Measurements from ENCODE around the gene NUP205.
"Not testable (repeated sequence)": the region's sequence is repeated elsewhere in the genome, so short reads cannot be mapped to it uniquely, and the experiment has no call there.

Gene NUP205

DNA sequence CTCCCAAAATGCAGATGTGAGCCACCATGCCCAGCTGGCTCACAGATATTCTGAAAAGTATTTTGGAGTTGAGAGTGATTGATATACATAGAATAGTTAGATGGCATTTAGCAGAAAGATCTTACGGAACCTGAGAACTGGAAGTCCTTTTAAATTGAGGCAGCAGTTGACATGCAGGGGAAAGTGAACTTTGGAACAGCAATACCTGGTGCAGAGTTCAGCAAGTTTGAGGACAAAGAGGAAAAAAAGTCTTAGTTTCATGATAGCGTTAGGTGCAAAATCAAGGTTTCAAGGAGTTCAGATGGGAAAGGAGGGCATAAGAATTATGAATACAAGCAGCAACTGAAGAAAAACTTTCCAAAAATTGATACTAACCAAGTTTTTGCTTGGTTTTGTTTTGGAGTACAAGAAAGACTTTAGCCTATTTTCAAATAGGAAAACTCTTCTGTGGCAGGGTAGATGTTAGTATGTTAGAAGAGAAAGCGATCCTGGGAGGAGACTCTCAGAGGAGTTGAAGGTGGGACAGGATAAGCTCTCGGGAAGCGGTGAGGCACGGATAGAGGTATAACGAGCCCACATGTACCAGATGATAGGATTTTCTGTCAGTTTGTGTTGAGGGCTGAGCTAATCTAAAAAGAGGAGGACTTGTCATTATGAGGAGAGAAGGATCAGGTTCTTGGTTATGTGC is 76.6 kb downstream of the NUP205 start:
- no peak for DNase-seq

DNA sequence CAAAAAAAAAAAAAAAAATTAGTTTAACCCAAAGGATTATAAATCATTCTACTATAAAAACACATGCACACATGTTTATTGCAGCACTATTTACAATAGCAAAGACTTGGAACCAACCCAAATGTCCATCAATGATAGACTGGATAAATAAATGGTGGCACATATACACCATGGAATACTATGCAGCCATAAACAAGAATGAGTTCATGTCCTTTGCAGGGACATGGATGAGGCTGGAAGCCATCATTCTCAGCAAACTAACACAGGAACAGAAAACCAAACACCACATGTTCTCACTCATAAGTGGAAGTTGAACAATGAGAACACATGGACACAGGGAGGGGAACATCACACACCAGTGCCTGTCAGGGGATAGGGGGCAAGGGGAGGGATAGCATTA is 82.0 kb downstream of the NUP205 start:
- not testable (repeated sequence) for DNase-seq

DNA sequence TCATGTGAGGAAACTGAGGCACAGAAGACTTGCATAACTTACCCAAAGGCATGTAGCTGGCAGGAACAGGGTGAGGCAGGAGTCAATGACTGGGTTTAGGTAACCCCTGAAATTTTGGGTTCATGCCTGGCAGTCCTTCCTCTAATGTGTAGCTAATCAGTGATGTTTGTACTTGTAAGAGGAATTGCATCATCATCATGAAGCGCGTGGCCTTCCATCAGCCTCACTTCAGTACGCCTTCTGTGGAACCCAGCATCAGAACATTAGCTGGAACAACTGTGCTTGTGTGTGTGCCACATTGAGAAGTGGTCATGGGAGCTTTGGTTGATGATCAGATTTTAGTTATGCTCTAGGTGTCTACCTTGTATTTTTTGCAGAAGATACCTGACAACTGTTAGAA is 86.4 kb downstream of the NUP205 start:
- DNase-seq, result no peak

DNA sequence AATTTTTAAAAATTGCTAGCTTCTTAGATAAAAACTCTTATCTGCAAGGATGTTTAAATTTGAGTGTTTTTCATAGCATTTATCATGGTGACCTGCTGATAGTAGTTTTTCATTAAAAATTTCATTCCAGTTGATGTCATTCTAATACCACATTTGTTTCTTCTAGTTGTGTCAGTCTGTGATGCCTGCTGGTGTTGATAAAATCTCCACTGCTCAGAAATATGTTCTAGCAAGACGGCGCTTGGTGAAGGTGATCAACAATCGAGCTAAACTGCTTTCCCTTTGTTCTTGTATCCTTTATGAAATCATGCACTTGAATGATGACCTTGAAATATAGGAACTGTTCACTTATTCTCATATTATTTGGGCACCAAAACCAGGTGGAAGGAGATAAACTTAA is 87.0 kb downstream of the NUP205 start:
- no peak for DNase-seq

DNA sequence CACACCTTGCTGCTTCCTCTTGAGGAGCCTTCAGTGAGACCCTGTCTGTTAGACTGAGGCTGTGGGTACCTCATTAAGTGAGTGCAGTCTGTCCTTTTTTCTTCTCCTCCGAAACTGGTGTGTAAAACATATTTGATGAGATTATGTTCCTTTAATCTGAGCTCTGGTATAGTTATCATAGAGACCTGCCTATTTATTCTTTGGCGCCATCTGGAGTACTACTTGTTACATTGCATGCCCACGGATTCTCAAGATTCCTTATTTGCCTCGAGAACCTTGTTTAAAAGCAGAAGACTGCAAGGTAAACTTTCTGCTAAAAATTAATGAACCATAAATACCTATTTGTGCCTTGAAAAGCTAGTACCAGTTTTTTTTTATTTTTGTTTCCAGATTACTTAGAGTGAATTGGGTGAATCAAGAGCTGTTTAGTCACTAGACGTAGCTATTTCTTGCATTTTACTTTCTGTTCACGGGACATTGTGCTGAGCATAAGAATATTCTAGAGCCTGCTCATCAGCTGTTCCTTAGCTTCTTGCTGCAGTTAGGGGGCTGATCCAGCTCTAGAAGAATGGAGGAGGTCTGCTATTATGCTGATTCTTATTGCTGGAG is 87.7 kb downstream of the NUP205 start:
- DNase-seq, result peak in 2 of 5 experiments; percentile 6 to 51

DNA sequence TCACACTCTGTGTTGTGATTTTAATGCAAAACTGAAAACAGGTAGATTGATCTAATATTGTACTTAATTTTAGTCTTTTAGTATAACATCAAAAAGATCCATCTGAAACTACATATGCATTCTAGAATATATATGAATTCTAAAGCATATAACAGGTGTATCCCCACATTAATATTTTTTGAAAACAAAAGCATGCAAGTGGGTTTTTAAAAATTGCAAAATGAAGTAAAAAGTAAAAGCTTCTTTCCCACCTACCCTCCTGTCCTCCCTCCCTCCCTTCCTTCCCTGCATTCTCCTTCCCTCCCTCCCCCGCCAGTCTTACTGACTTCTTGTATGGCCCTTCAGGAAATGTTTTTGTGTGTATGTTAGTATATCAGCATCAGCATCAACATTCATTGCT is 90.0 kb downstream of the NUP205 start:
- no peak for DNase-seq

DNA sequence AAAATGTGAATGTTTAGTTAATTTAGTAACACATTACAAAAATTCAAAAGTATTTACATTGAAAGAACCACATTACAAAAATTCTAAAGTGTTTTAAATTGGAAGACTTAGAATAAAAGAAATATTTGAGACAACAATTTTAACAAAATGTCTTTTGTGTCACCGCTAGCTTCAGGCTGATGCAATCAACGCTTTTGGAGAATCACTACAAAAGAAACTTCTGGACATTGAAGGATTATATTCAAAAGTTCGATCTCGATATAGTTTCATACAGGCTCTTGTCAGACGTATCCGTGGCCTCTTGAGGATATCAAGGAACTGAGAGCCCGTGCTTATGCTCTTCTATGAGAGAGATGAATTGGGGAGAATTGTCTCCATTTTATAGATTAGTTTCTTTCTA is 90.5 kb downstream of the NUP205 start:
- no peak for DNase-seq

DNA sequence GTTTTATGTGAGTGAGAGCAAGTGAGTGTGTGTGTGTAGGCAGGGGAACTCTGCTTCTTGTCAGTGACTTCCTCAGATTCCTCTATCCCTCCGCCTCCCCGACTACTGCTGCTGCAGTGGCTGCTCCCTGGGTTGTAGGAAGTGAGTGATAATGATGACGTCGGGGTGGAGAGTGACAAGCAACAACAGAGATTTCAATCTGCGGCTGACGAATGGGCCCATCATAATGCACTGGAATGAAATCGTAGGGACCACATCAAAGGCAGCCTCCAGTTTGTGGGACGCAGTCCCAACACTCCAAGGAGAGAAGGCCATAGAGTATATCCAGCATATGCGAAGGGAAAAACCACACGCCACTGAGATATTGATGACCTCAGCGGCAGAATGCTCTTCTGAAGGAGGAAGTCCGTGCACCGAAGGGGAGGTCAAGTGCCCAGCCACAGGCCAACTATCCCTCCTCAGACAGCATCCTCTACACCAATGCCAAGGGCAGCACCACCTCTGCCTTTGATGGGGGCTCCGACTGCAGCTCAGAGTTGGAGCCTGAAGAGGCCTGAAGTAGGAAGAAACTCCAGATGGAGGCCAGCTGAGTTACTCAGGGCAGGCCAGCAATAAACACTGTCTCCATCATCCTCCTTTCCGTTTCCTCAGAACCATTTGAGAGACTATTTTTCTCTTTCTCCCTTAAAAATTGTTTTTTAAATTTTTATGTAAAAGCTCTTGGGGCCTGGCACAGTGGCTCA is 93.3 kb downstream of the NUP205 start:
- DNase-seq, result no peak

DNA sequence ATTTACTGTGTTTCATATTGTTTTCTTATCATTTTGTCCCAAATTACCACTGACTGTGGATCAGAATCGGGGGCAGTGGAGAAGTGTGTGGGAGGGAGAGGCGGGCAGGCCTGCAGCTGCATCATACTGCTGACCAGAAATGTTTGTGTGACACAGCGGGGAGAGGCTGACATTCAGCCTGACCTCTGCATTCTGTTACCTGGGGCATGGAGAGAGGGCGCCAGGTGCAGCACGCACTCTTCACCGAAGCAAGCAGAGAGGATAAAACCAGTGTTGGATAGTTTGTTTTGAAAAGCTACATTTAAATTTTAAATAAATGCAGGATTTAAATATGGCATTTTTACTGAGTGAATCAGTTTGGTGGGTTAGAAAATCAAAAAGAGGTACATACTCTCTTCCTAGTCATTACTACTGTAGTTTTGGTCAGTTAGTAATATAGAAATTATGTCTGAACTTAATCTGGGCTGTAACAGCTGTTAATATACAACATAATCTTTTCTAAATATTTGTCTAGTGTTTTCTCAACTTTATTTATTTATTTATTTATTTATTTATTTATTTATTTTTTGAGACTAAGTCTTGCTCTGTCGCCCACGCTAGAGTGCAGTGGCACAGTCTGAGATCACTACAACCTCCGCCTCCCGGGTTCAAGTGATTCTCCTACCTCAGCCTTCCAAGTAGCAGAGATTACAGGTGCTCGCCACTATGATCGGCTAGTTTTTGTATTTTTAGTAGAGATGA is 95.8 kb downstream of the NUP205 start:
- no peak for DNase-seq

DNA sequence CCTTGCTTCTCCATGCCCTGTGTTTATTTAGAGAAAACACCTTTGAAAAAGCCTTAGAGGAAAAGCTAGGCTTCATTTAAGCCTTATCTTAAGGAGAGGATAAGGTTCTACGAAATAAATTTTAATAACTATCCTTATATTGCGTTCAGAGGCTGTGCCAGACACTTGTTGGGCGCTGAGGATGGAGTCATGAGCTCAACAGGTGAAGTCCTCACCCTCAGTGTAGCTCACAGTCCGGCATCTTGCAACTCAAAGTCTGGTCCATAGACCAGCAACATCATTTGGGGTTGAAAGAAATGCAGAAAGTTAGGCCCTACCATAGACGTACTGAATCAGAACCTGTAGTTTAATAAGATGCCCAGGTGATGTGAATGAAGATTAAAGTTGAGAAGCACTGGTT is 100.8 kb downstream of the NUP205 start:
- no peak for DNase-seq

DNA sequence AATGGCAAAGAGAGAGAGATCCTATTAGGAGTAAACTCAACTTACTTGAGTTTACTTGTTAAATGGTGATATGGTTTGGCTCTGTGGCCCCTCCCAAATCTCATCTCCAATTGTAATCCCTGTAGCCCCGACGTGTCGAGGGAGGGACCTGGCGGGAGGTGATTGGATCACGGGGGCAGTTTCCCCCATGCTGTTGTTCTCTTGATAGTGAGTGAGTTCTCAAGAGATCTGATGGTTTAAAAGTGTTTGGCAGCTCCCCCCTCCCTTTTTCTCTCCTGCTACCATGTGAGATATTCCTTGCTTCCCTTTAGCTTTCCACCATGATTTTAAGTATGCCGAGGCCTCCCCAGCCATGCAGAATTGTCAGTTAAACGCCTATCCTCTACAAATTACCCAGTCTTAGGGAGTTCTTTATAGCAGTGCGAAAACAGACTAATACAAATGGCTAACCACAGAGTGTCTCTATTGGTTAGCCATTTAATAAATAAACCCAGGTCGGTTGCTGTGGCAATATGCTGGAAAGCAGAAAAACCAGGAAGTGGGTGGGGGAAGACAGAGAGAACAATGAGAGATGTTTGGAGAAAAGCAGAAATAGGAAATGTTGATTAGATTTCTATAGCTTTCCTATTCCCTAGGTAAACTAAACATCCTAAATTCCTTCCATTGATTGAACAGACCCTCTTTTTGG is 101.6 kb downstream of the NUP205 start:
- DNase-seq, result no peak

DNA sequence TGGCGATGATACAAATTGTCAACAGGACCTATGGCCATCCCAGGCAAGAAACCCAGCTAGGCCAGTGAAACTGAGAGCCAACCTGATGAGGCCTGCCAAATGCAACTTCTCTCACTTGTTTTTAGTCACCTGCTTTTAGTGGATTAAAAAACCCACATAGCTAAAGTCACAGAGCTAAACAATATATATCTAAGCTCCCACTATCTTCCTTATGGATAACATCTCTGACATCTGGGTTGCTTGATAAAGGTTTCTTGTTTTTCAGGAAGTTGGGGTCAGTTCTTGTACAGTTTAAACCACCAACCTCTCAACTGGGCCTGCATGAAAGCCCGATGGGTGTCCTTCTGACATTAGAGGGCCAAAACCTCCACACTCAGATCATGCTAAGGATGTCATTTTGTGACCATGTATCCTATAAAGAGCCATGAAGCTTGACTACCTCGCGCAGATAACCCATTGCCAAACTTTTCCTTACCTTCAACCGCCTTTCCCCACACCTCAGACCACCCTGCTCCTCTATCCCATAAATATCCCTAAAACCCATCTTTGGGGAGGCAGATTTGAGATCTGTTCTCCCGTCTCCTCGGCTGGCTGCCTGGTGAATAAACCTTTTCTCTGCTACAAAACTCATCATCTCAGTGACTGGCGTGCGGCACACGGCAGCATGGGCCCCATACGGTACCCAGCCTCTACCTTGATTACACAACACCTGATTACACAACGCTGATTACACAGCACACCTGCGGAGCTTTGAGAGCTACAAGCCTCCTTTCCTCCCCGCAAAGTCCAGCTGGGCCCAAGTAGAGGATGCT is 103.8 kb downstream of the NUP205 start:
- no peak for DNase-seq

DNA sequence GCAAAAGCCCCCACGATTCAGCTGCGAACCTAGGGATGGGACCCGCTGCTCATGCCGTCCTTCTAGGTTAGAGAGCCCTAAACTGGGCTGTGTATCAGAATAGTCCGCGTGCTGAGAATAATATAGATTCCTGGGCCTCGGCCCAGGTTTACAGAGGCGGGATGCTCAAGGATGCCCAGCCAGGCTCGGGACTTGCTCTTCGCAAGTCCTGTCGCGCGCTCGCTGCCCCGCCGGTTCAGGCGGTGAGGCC is 104.3 kb downstream of the NUP205 start:
- DNase-seq, result no peak

DNA sequence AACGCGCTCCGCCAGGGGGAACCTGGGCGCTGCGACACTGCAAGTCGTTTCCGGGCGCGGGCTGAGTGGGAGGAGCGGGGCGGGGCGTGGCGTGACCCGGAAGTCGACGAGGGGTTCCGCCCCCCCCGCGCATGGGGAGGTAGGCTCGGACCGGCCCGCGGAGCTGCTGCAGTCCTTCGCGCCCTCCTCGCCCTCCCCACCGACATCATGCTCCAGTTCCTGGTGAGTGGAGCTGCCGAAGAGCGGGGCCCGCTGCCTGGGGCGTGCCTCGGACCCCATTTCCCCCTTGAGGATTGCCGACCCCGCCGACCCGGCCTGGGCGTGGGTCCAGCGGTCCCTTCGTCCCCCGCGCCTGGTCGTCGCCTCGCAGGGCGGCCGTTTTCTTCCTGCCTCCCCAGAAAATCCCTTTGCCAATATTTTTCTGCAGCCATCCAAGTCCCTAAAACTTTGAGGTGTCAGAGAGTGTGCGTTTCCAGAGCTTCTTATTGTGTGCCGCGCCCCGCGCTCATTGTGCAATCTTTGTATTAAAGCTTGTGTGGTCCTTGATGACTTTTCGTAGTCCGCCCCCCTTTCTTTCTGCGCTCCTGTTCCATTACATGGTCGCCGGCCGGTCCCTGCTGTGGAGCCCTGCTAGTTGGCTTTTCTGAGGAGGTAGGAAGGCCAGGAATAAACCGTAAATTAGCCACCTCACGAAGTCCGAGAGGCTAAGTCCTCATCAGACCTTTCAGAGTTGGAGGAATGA is 104.8 kb downstream of the NUP205 start, which contains the start of gene STMP1:
STMP1 (plus strand) TSS at position 142 of the 742 bp plus-strand sequence.
- peak; percentile 90 to 98 (median 94) for DNase-seq

DNA sequence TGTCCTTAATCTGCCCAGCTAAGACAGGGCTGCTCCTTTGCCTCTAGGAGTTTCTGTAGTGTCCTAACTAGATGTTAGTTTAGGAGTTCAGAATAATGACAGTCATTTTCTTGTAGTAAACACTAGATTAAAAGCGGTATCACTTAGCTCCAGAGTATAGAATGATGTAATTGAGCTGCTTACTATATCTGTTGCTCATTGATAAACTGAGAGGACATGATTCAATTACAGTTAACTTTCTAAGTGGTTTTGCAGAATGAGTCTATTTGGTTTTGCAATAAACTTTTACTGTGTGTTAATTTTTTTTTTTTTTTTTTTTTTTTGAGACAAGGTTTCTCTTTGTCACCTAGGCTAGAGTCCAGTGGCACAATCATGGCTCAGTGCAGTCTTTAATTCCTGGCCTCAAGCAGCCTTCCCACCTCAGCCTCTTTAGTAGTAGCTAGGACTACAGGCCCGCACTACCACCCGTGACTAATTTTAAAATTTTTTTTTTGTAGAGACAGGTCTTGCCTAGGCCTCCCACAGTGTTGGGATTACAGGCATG is 106.4 kb downstream of the NUP205 start:
- peak in 1 of 5 experiments; percentile 46 for DNase-seq

DNA sequence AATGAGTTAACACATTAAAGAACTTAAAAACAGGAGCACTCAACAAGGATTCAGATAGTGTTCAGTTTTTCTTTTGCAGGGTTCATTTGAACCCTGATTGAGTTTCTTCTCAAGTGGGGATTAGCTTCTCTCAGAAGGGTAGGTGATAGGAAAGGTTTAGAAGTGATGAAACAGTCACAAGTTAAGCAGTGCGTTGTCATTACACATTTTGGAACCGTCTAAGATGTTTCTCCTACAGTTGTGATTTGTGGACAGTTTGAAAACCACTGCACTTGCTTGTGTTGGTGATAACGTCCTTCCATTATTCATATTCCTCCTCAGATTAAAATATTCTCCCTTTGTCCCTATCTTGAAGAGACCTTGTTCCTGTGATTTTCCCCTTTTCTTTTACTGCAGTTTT is 107.3 kb downstream of the NUP205 start:
- no peak for DNase-seq

DNA sequence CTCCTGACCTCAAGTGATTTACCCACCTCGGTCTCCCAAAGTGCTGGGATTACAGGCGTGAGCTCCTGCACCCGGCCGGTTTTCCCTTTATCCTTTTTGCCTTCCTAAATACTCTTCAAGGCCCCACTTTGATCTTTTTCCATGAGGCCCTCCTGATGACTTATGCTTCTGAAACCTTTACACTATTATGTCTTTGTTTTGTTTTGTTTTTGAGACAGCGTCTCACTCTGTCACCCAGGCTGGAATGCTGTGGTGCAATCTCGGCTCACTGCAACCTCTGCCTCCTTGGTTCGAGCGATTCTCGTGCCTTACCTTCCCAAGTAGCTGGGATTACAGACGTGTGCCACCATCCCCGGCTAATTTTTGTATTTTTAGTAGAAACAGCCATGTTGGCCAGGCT is 108.4 kb downstream of the NUP205 start:
- no peak for DNase-seq

DNA sequence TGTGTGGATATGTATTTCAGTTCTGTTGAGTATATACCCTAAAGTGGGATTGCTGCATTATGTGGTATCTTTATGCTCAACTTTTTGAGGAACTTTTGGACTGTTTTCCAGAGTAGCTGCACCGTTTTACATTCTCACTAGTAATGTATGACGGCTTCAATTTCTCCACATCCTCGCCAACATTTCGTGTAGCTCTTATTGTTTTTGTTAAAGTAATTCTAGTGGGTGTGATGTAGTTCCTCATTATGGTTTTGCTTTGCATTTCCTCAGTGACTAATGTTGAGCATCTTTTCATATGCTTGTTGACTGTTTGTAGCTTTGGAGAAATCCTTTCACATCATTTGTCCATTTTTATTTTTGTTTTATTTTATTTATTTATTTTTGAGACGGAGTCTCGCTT is 109.1 kb downstream of the NUP205 start:
- no peak for DNase-seq

DNA sequence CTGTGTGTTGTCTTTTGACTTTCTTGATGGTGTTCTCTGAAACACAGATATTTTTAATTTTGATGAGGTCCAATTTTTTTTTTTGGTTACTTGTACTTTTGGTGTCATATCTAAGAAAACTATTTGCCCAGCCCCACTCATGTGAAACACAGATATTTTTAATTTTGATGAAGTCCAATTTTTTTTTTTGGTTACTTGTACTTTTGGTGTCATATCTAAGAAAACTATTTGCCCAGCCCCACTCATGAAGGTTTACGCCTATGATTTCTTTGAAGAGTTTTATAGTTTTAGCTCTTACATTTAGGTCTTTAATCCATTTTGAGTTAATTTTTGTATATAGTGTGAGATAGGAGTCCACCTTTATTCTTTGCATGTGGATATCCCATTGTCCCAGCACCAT is 109.9 kb downstream of the NUP205 start:
- not testable (repeated sequence) for DNase-seq

DNA sequence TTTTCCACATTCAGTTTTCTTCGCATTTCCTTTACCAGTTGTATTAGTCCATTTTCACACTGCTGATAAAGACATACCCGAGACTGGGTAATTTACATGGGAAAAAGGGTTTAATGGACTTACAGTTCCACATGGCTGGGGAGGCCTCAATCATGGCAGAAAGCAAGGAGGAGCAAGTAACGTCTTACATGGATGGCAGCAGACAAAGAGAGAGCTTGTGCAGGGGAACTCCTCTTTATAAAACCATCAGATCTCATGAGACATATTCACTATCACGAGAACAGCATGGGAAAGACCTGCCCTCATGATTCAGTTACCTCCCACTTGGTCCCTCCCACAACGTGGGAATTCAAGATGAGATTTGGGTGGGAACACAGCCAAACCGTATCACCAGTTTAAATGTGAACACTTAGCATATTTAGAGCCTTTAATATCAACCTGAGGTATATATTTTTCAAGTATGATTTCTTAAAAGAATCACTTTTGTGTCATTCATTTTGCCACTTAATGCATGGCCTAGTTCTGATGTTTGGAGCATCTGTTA is 111.2 kb downstream of the NUP205 start:
- not testable (repeated sequence) for DNase-seq

DNA sequence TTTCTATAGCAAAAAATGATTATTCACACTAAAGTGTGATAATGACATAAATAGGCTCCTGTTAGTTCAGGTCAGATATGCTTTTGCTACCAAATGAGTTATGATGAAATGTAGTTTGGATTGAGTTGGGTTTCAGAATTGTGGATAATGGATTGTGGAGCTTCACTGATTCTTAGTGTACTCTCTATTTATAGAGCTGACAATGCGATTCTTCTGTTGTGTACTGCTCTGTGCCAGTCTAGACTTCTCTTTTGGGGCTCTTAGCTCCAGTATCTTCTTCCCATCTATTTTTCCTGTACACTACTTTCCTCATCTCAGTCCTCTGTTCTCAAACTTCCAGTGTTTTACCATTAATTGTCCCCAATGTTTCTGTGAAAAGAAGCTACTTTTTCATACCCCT is 112.1 kb downstream of the NUP205 start:
- DNase-seq, result no peak

Data from T-helper 2 cell (primary cell).